ENCODE measurements around the gene ZZZ3.
"Not testable (repeated sequence)": the region's sequence is repeated elsewhere in the genome, so short reads cannot be mapped to it uniquely, and the experiment has no call there.

The ZZZ3 gene

GRCh38 chr1:77682460-77683159 is at the start of gene ZZZ3:
ZZZ3 (minus strand) TSS chr1:77682658; CDS start chr1:77633354, 49,304 bp downstream.
- DNase-seq (ENCODE audit: low read depth in 1 of 2, low spot score in 1 of 2) = peak; percentile 80 to 82

GRCh38 chr1:77732090-77732489 is 49.6 kb upstream of the ZZZ3 start:
- no peak for DNase-seq (ENCODE audit: low read depth in 1 of 2, low spot score in 1 of 2)

- no peak for DNase-seq (ENCODE audit: low read depth in 1 of 2, low spot score in 1 of 2)
Measured at GRCh38 chr1:77725706-77726105, 43.2 kb upstream of the ZZZ3 start.

GRCh38 chr1:77718181-77718580 is 35.7 kb upstream of the ZZZ3 start:
- no peak for DNase-seq (ENCODE audit: low read depth in 1 of 2, low spot score in 1 of 2)

GRCh38 chr1:77716065-77716464 is 33.6 kb upstream of the ZZZ3 start:
- DNase-seq (ENCODE audit: low read depth in 1 of 2, low spot score in 1 of 2) = no peak

GRCh38 chr1:77709727-77710126 is 27.3 kb upstream of the ZZZ3 start:
- DNase-seq (ENCODE audit: low read depth in 1 of 2, low spot score in 1 of 2) = no peak

- DNase-seq (ENCODE audit: low read depth in 1 of 2, low spot score in 1 of 2) = no peak
Measured at GRCh38 chr1:77706321-77706720, 23.9 kb upstream of the ZZZ3 start.

- no peak for DNase-seq (ENCODE audit: low read depth in 1 of 2, low spot score in 1 of 2)
Measured at GRCh38 chr1:77704736-77705135, 22.3 kb upstream of the ZZZ3 start.

GRCh38 chr1:77699673-77700072 is 17.2 kb upstream of the ZZZ3 start:
- not testable (repeated sequence) for DNase-seq (ENCODE audit: low read depth in 1 of 2, low spot score in 1 of 2)

GRCh38 chr1:77697441-77697840 is 15.0 kb upstream of the ZZZ3 start:
- DNase-seq (ENCODE audit: low read depth in 1 of 2, low spot score in 1 of 2) = no peak

GRCh38 chr1:77688939-77689338 is 6.5 kb upstream of the ZZZ3 start:
- DNase-seq (ENCODE audit: low read depth in 1 of 2, low spot score in 1 of 2) = no peak

GRCh38 chr1:77687519-77687906 is 5.1 kb upstream of the ZZZ3 start:
- DNase-seq (ENCODE audit: low read depth in 1 of 2, low spot score in 1 of 2) = no peak

GRCh38 chr1:77686796-77687518 is 4.5 kb upstream of the ZZZ3 start:
- no peak for DNase-seq (ENCODE audit: low read depth in 1 of 2, low spot score in 1 of 2)

GRCh38 chr1:77683160-77684148 is 996 bp upstream of the ZZZ3 start:
- peak; percentile 79 to 88 for DNase-seq (ENCODE audit: low read depth in 1 of 2, low spot score in 1 of 2)

GRCh38 chr1:77680173-77680572 is 2.3 kb downstream of the ZZZ3 start:
- DNase-seq (ENCODE audit: low read depth in 1 of 2, low spot score in 1 of 2) = no peak

GRCh38 chr1:77678660-77679610 is 3.5 kb downstream of the ZZZ3 start:
- DNase-seq (ENCODE audit: low read depth in 1 of 2, low spot score in 1 of 2) = no peak

- DNase-seq (ENCODE audit: low read depth in 1 of 2, low spot score in 1 of 2) = not testable (repeated sequence)
Measured at GRCh38 chr1:77674807-77675206, 7.7 kb downstream of the ZZZ3 start.

GRCh38 chr1:77673716-77674355 is 8.6 kb downstream of the ZZZ3 start:
- no peak for DNase-seq (ENCODE audit: low read depth in 1 of 2, low spot score in 1 of 2)

GRCh38 chr1:77673030-77673429 is 9.4 kb downstream of the ZZZ3 start:
- DNase-seq (ENCODE audit: low read depth in 1 of 2, low spot score in 1 of 2) = no peak

GRCh38 chr1:77672374-77672773 is 10.1 kb downstream of the ZZZ3 start:
- DNase-seq (ENCODE audit: low read depth in 1 of 2, low spot score in 1 of 2) = no peak

Measured in activated T-helper 1 cell treated with anti-CD3 and anti-CD28 coated beads, Interleukin-2, amount 50 U/mL, for 16 hours (primary cell).